Right lobe of liver (tissue), 4 donors: ENCODE data around the gene UPF1.

Experiments used
- CTCF ChIP-seq, 4 donors: fragments of 200-600 bp in 3 of 4; fragments of 450-650 bp in 1 of 4; IDR thresholded peaks; one replicate each; pipeline versions ENCODE4 v1.5.1 to v1.8.0; 2016 to 2022; ENCODE audit warnings: antibody characterized with exemption in 4 of 4, mild to moderate bottlenecking in 2 of 4
- POLR2A ChIP-seq: fragments of 450-650 bp; IDR thresholded peaks from one replicate; pipeline ENCODE4 v1.6.1; 2017; ENCODE audit warnings: antibody characterized with exemption, mild to moderate bottlenecking
- donor health status: DM: no; HTN: no; CAD: no.
- donor health status: DM: no; HTN: no; CAD: no.
- donor health status: DM: no; HTN: yes; CAD: no.

DNA sequence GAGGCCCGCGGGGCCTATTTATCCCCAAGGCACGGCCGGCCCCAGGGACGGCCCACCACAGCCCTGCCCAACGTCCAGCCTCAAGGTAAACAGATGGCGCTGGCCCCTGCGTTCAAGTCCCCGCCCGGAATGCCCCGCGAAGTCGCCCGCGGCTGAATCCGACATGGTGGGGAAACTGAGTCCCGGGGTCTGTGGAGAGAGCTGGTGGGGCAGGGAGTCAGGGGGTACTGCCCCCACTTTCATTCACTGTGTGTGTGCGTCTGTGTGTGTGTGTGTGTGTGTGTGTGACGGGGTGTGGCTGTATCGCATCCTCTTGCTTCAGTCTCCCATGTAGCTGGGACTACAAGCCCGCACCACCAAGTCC, 40.5 kb upstream of the UPF1 start:
- TF ChIP-seq CTCF (IDR thresholded peaks at IDR 0.05) (no peak), POLR2A (no peak)
